ENCODE data around the gene CYP4F22.
"Not testable (repeated sequence)": the region's sequence is repeated elsewhere in the genome, so short reads cannot be mapped to it uniquely, and the experiment has no call there.

Gene CYP4F22

DNA sequence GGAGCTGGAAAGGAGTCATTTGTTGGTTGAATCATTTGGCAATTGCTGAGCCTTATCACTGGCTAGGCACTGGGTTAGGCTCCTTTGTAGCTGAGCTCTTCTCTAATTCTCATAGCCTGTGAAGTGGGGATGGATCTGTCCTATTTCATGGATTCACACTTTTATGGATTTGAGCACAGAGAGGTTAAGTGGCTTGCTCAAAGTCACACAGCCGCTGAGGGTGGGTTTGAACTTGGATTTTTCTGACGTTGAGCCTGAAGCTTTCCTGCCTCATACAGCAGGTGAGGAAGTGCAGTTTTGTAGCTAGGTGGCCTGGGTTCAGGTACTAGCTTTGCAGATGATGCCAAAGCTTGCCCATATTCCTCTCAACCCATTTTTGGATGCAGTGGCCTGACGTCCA is 19.4 kb downstream of the CYP4F22 start:
- TF ChIP-seq, protein P1, sequence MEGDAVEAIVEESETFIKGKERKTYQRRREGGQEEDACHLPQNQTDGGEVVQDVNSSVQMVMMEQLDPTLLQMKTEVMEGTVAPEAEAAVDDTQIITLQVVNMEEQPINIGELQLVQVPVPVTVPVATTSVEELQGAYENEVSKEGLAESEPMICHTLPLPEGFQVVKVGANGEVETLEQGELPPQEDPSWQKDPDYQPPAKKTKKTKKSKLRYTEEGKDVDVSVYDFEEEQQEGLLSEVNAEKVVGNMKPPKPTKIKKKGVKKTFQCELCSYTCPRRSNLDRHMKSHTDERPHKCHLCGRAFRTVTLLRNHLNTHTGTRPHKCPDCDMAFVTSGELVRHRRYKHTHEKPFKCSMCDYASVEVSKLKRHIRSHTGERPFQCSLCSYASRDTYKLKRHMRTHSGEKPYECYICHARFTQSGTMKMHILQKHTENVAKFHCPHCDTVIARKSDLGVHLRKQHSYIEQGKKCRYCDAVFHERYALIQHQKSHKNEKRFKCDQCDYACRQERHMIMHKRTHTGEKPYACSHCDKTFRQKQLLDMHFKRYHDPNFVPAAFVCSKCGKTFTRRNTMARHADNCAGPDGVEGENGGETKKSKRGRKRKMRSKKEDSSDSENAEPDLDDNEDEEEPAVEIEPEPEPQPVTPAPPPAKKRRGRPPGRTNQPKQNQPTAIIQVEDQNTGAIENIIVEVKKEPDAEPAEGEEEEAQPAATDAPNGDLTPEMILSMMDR (IDR thresholded peaks at IDR 0.05; ENCODE audit: low read length): no peak
- no peak for TF ChIP-seq EZH2 (IDR thresholded peaks at IDR 0.05; ENCODE audit: borderline replicate concordance, low read length)
- Histone ChIP-seq H3K79me2 (ENCODE audit: insufficient read depth, low read length) (no peaks in the 10 kb centered on the region), H3K27me3 (ENCODE audit: insufficient read depth, low read length) (no peaks in the 10 kb centered on the region; the same call in 1 of the 2 replicates), H3K36me3 (ENCODE audit: insufficient read depth, low read length) (no peaks in the 10 kb centered on the region), H4K20me1 (ENCODE audit: insufficient read depth, low read length) (no peaks in the 10 kb centered on the region), H2AFZ (ENCODE audit: low read length) (no peak overlapping the region), H3K27ac (ENCODE audit: low read depth, low read length, poor library complexity, severe bottlenecking) (no peak overlapping the region), H3K4me3 (ENCODE audit: low read depth, low read length, poor library complexity, severe bottlenecking) (no peak overlapping the region), H3K9ac (ENCODE audit: low read length) (no peak overlapping the region), H3K4me1 (ENCODE audit: insufficient read depth, low read length, severe bottlenecking) (no peaks in the 10 kb centered on the region), H3F3A (ENCODE audit: insufficient read depth, low read length) (no peaks in the 10 kb centered on the region), H3K4me2 (ENCODE audit: low read length) (no peak overlapping the region), H3K9me3 (ENCODE audit: low read length) (no peaks in the 10 kb centered on the region), H3K9me2 (ENCODE audit: low read depth, low read length) (no peaks in the 10 kb centered on the region)

DNA sequence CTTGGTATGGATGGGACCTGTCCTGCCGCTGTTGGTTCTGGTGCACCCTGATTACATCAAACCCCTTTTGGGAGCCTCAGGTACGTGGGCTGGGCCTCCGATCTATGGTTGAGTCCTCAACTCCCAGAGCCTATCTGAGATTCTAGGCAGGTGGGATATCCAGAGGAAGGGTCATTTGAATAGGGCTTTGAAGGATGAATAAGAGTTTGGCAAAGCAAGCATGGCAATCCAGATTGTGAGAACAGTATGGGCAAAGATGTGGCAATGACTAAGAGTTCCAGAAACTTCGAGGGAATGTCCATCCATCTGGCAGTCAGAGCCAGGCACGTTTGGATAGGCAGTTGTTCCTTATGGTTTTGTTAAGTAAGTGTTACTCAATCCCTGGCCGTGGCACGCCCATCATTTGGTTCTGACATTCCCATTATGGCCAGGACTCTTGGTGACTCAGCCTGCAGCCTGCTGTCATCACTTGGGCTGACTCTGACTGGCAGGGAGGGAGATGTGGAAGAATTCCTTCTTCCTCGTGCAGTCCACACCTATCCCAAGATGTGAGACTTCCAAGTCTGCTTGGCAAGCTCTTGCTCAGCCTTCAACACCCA is 21.5 kb downstream of the CYP4F22 start:
- no peak overlapping the region for H3K27ac ChIP-seq (ENCODE audit: low read depth, low read length, poor library complexity, severe bottlenecking)
- no peaks in the 10 kb centered on the region for H3K79me2 ChIP-seq (ENCODE audit: insufficient read depth, low read length)
- H3K4me3 ChIP-seq (ENCODE audit: low read depth, low read length, poor library complexity, severe bottlenecking): no peak overlapping the region
- H3K9me3 ChIP-seq (ENCODE audit: low read length): no peaks in the 10 kb centered on the region
- no peaks in the 10 kb centered on the region for H4K20me1 ChIP-seq (ENCODE audit: insufficient read depth, low read length)
- no peaks in the 10 kb centered on the region for H3K4me1 ChIP-seq (ENCODE audit: insufficient read depth, low read length, severe bottlenecking)
- H3K27me3 ChIP-seq (ENCODE audit: insufficient read depth, low read length): no peaks in the 10 kb centered on the region; the same call in 1 of the 2 replicates
- no peak overlapping the region for H2AFZ ChIP-seq (ENCODE audit: low read length)
- TF ChIP-seq EZH2 (IDR thresholded peaks at IDR 0.05; ENCODE audit: borderline replicate concordance, low read length): no peak
- TF ChIP-seq, protein P1 (IDR thresholded peaks at IDR 0.05; ENCODE audit: low read length): no peak
- no peaks in the 10 kb centered on the region for H3F3A ChIP-seq (ENCODE audit: insufficient read depth, low read length)
- H3K9ac ChIP-seq (ENCODE audit: low read length): no peak overlapping the region
- H3K36me3 ChIP-seq (ENCODE audit: insufficient read depth, low read length): no peaks in the 10 kb centered on the region
- H3K4me2 ChIP-seq (ENCODE audit: low read length): no peak overlapping the region
- no peaks in the 10 kb centered on the region for H3K9me2 ChIP-seq (ENCODE audit: low read depth, low read length)

DNA sequence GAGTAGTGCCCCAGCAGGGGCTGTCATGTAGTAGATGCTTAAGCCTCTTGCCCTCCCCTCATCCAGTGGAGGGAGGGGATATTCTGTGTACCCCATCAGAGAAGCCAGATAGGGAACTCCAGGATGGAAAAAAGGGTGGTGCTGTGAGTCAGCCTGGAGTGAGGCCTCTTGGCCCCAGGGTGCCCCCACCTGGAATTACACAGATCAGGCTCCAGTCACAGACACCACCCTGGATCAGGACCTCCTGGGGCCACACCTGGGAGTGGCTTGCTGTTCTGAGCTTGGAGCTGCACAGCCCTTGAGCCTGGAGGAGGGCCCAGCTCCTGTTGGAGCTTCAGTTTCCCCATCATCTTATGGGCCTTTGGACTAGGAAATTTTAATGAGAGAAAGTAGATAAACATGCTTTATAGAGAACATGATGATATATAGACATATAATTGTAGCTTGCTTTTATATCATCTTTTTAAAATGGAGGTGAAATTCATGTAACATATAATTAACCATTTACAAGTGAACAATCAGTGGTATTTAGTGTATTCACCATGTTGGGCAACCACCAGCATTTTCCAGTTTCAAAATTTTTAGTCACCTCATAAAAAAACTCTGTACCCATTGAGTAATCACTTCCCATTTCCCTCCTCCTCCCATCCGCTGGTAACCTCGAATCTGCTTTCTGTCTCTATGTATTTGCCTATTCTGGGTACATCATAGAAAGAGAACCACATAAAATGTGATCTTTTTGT is 24.6 kb downstream of the CYP4F22 start:
- H3K4me3 ChIP-seq (ENCODE audit: low read depth, low read length, poor library complexity, severe bottlenecking): no peak overlapping the region
- no peak overlapping the region for H3K27ac ChIP-seq (ENCODE audit: low read depth, low read length, poor library complexity, severe bottlenecking)

DNA sequence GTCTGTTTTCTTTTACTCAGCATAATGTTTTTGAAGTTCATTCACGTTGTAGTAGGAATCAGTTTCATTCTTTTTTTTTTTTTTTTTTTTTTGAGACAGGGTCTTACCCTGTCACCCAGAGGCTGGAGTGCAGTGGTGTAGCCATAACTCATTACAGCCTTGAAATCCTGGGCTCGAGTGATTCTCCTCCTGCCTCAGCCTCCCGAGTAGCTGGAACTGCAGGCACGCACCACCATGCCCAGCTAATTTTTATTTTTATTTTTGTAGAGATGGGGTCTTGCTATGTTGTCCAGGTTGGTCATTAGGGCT is 25.2 kb downstream of the CYP4F22 start:
- not testable (repeated sequence) for H3K27ac ChIP-seq (ENCODE audit: low read depth, low read length, poor library complexity, severe bottlenecking); H3K79me2 ChIP-seq (ENCODE audit: insufficient read depth, low read length); H3K4me1 ChIP-seq (ENCODE audit: insufficient read depth, low read length, severe bottlenecking); H3K4me2 ChIP-seq (ENCODE audit: low read length); H3K4me3 ChIP-seq (ENCODE audit: low read depth, low read length, poor library complexity, severe bottlenecking); H3K9me3 ChIP-seq (ENCODE audit: low read length); H2AFZ ChIP-seq (ENCODE audit: low read length); H3K36me3 ChIP-seq (ENCODE audit: insufficient read depth, low read length); H3F3A ChIP-seq (ENCODE audit: insufficient read depth, low read length); H4K20me1 ChIP-seq (ENCODE audit: insufficient read depth, low read length); H3K9me2 ChIP-seq (ENCODE audit: low read depth, low read length); H3K27me3 ChIP-seq (ENCODE audit: insufficient read depth, low read length); H3K9ac ChIP-seq (ENCODE audit: low read length)

More for the DNA sequence above, 24.6 kb downstream of the CYP4F22 start:
- Histone ChIP-seq H3K27me3 (ENCODE audit: insufficient read depth, low read length) (no peaks in the 10 kb centered on the region; the same call in 1 of the 2 replicates), H3K79me2 (ENCODE audit: insufficient read depth, low read length) (no peaks in the 10 kb centered on the region), H2AFZ (ENCODE audit: low read length) (no peak overlapping the region), H3K4me1 (ENCODE audit: insufficient read depth, low read length, severe bottlenecking) (no peaks in the 10 kb centered on the region), H4K20me1 (ENCODE audit: insufficient read depth, low read length) (no peaks in the 10 kb centered on the region), H3K9me2 (ENCODE audit: low read depth, low read length) (no peaks in the 10 kb centered on the region), H3K9ac (ENCODE audit: low read length) (no peak overlapping the region), H3K36me3 (ENCODE audit: insufficient read depth, low read length) (no peaks in the 10 kb centered on the region), H3K4me2 (ENCODE audit: low read length) (no peak overlapping the region), H3F3A (ENCODE audit: insufficient read depth, low read length) (no peaks in the 10 kb centered on the region), H3K9me3 (ENCODE audit: low read length) (no peaks in the 10 kb centered on the region)
- TF ChIP-seq, protein P1 (IDR thresholded peaks at IDR 0.05; ENCODE audit: low read length): no peak
- no peak for TF ChIP-seq EZH2 (IDR thresholded peaks at IDR 0.05; ENCODE audit: borderline replicate concordance, low read length)
